ENCODE measurements around the gene NCDN. TPM values are rescaled to one million over a fixed set of nuclear protein-coding genes. Genes with fewer than 3 reads are reported as not detected.

NCDN gene
- total RNA-seq, 1 experiment from 2014 or later = 39.2 TPM

- Mint-ChIP-seq H3K4me1 (peaks cover 35% of the 10 kb centered on the region), H3K27ac (peak overlapping the region; percentile 96), H3K9me3 (no peaks in the 10 kb centered on the region), H3K4me3 (peak overlapping the region; percentile 98), H3K36me3 (peaks cover 17% of the 10 kb centered on the region), H3K27me3 (ENCODE audit: low read depth) (no peaks in the 10 kb centered on the region)
- ATAC-seq (peak; percentile 1; the same call in 1 of the 2 replicates), DNase-seq (ENCODE audit: low spot score) (peak; percentile 49)
- TF ChIP-seq ZMAT4 (CRISPR knock-in tag; IDR thresholded peaks at IDR 0.05) (no peak), TCF7 (CRISPR knock-in tag; IDR thresholded peaks at IDR 0.05; ENCODE audit: low read depth) (no peak), ZNF671 (CRISPR knock-in tag; IDR thresholded peaks at IDR 0.05) (no peak), JAZF1 (CRISPR knock-in tag; IDR thresholded peaks at IDR 0.05) (no peak), FOXP1 (CRISPR knock-in tag; IDR thresholded peaks at IDR 0.05; ENCODE audit: borderline replicate concordance) (no peak), E2F5 (CRISPR knock-in tag; IDR thresholded peaks at IDR 0.05) (no peak), TEAD4 (CRISPR knock-in tag; IDR thresholded peaks at IDR 0.05) (no peak)
- TF ChIP-seq, protein P1, sequence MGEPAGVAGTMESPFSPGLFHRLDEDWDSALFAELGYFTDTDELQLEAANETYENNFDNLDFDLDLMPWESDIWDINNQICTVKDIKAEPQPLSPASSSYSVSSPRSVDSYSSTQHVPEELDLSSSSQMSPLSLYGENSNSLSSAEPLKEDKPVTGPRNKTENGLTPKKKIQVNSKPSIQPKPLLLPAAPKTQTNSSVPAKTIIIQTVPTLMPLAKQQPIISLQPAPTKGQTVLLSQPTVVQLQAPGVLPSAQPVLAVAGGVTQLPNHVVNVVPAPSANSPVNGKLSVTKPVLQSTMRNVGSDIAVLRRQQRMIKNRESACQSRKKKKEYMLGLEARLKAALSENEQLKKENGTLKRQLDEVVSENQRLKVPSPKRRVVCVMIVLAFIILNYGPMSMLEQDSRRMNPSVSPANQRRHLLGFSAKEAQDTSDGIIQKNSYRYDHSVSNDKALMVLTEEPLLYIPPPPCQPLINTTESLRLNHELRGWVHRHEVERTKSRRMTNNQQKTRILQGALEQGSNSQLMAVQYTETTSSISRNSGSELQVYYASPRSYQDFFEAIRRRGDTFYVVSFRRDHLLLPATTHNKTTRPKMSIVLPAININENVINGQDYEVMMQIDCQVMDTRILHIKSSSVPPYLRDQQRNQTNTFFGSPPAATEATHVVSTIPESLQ (CRISPR knock-in tag; IDR thresholded peaks at IDR 0.05) = no peak
- TF ChIP-seq, protein P2, sequence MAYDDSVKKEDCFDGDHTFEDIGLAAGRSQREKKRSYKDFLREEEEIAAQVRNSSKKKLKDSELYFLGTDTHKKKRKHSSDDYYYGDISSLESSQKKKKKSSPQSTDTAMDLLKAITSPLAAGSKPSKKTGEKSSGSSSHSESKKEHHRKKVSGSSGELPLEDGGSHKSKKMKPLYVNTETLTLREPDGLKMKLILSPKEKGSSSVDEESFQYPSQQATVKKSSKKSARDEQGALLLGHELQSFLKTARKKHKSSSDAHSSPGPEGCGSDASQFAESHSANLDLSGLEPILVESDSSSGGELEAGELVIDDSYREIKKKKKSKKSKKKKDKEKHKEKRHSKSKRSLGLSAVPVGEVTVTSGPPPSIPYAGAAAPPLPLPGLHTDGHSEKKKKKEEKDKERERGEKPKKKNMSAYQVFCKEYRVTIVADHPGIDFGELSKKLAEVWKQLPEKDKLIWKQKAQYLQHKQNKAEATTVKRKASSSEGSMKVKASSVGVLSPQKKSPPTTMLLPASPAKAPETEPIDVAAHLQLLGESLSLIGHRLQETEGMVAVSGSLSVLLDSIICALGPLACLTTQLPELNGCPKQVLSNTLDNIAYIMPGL (CRISPR knock-in tag; IDR thresholded peaks at IDR 0.05) = no peak
- TF ChIP-seq, protein P3, sequence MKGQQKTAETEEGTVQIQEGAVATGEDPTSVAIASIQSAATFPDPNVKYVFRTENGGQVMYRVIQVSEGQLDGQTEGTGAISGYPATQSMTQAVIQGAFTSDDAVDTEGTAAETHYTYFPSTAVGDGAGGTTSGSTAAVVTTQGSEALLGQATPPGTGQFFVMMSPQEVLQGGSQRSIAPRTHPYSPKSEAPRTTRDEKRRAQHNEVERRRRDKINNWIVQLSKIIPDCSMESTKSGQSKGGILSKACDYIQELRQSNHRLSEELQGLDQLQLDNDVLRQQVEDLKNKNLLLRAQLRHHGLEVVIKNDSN (CRISPR knock-in tag; IDR thresholded peaks at IDR 0.05) = no peak
- TF ChIP-seq, protein P4, sequence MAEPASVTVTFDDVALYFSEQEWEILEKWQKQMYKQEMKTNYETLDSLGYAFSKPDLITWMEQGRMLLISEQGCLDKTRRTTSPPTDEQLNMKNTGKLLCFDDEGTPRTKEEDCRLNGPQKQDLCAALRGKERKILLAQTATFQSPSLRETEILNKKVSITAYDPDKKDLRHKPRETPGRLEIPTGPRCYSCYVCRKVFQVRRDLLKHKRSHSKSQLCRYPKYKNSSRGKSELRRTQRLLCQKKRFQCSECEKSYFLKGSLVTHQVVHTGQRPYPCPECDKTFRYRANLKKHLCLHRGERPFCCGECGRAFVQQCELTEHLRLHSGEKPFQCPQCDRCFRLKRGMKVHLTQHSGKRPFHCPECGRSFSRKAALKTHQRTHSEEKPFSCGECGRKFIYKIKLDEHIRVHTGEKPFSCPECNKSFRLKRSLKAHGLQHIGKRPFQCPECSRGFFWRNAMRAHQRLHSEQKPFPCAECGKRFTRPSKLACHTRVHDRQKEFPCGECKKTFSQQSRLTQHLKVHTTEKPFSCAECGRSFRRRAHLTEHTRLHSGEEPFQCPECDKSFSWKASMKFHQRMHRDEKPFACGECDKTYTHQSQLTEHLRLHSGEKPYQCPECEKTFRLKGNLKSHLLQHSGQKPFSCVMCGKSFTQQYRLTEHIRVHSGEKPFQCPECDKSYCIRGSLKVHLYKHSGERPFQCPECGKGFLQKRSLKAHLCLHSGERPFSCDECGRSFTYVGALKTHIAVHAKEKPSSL (CRISPR knock-in tag; conservative IDR thresholded peaks at IDR 0.05) = no peak
- CTCF ChIA-PET = interaction anchor here (0.6 to 2.0 kb wide), 4 partner anchors 10 to 362 kb away, joined by 3 to 10 read pairs (median 5); no protein-coding TSS in a partner anchor
- POLR2A ChIA-PET = interaction anchor here (0.6 to 0.9 kb wide), 2 partner anchors 114 to 192 kb away, joined by 3 to 5 read pairs; no protein-coding TSS in a partner anchor
These were observed 1.0 kb downstream of the NCDN start for GRCh38 chr1:35558374-35559316.

- Mint-ChIP-seq H3K36me3 (peaks cover 23% of the 10 kb centered on the region), H3K4me3 (peak overlapping the region; percentile 98; the same call in 1 of the 2 replicates), H3K4me1 (peaks cover 28% of the 10 kb centered on the region), H3K27ac (peak overlapping the region; percentile 22; the same call in 1 of the 2 replicates), H3K9me3 (no peaks in the 10 kb centered on the region), H3K27me3 (ENCODE audit: low read depth) (no peaks in the 10 kb centered on the region)
- ChIA-PET POLR2A (interaction anchor here (0.9 kb wide), 1 partner anchor 115 kb away, joined by 3 read pairs; no protein-coding TSS in a partner anchor), CTCF (interaction anchor here (0.6 to 2.0 kb wide), 4 partner anchors 9 to 362 kb away, joined by 3 to 10 read pairs (median 5); no protein-coding TSS in a partner anchor)
- DNase-seq (ENCODE audit: low spot score) (no peak), ATAC-seq (no peak)
- TF ChIP-seq E2F1 (CRISPR knock-in tag; IDR thresholded peaks at IDR 0.05) = no peak
- no peak for TF ChIP-seq ATF1 (CRISPR knock-in tag; IDR thresholded peaks at IDR 0.05)
- TF ChIP-seq SMAD3 (CRISPR knock-in tag; IDR thresholded peaks at IDR 0.05; ENCODE audit: borderline replicate concordance) = no peak
- TF ChIP-seq E2F4 (CRISPR knock-in tag; IDR thresholded peaks at IDR 0.05; ENCODE audit: borderline replicate concordance, low read depth) = no peak
- no peak for TF ChIP-seq RELA (CRISPR knock-in tag; IDR thresholded peaks at IDR 0.05; ENCODE audit: borderline replicate concordance)
- no peak for TF ChIP-seq E2F5 (CRISPR knock-in tag; IDR thresholded peaks at IDR 0.05)
- TF ChIP-seq SP1 (CRISPR knock-in tag; conservative IDR thresholded peaks at IDR 0.05) = no peak
- no peak for TF ChIP-seq SOX15 (CRISPR knock-in tag; IDR thresholded peaks at IDR 0.05)
These were observed 1.8 kb downstream of the NCDN start for GRCh38 chr1:35559317-35559944.

All from WTC11 (cell line).